Measurements from ENCODE around the gene TOR1AIP1. TPM values are rescaled to one million over a fixed set of nuclear protein-coding genes. Genes with fewer than 3 reads are reported as not detected.
A peak's percentile ranks its signal among the peaks of the same experiment; 100 is the strongest.

Gene TOR1AIP1
- polyA plus RNA-seq, 1 experiment = 16.4 TPM

GRCh38 chr1:179950651-179951050 lies 68.6 kb downstream of the TOR1AIP1 start:
- Histone ChIP-seq H3K36me3 (ENCODE audit: control insufficient read depth, insufficient read depth, low read length) (no peaks in the 10 kb centered on the region), H3K27me3 (ENCODE audit: control insufficient read depth, insufficient read depth, low read length) (no peaks in the 10 kb centered on the region), H3K4me3 (ENCODE audit: low read depth, low read length) (no peak overlapping the region)
- no peak for DNase-seq (ENCODE audit: low read depth)
- ChIA-PET POLR2A (no interaction called here), CTCF (interaction anchor here (1.4 kb wide), 1 partner anchor 97 kb away, joined by 3 read pairs; no protein-coding TSS in a partner anchor)
- no peak for TF ChIP-seq CTCF (IDR thresholded peaks at IDR 0.05; ENCODE audit: insufficient read depth, low read depth, low read length)

GRCh38 chr1:179951383-179952144 lies 69.5 kb downstream of the TOR1AIP1 start:
- DNase-seq (ENCODE audit: low read depth) = no peak
- ChIA-PET CTCF (interaction anchor here (0.9 to 1.4 kb wide), 2 partner anchors 19 to 96 kb away, joined by 3 read pairs; no protein-coding TSS in a partner anchor), POLR2A (no interaction called here)
- Histone ChIP-seq H3K27me3 (ENCODE audit: control insufficient read depth, insufficient read depth, low read length) (no peaks in the 10 kb centered on the region), H3K4me3 (ENCODE audit: low read depth, low read length) (no peak overlapping the region), H3K36me3 (ENCODE audit: control insufficient read depth, insufficient read depth, low read length) (no peaks in the 10 kb centered on the region)
- TF ChIP-seq CTCF (IDR thresholded peaks at IDR 0.05; ENCODE audit: insufficient read depth, low read depth, low read length) = no peak

- Histone ChIP-seq H3K27me3 (ENCODE audit: control insufficient read depth, insufficient read depth, low read length) (no peaks in the 10 kb centered on the region), H3K36me3 (ENCODE audit: control insufficient read depth, insufficient read depth, low read length) (no peaks in the 10 kb centered on the region), H3K4me3 (ENCODE audit: low read depth, low read length) (no peak overlapping the region)
- no peak for TF ChIP-seq CTCF (IDR thresholded peaks at IDR 0.05; ENCODE audit: insufficient read depth, low read depth, low read length)
- no peak for DNase-seq (ENCODE audit: low read depth)
- ChIA-PET CTCF (interaction anchor here (0.9 to 1.9 kb wide), 3 partner anchors 19 to 96 kb away, joined by 3 to 4 read pairs (median 3); no protein-coding TSS in a partner anchor), POLR2A (no interaction called here)
Measured at GRCh38 chr1:179952186-179952585, 70.1 kb downstream of the TOR1AIP1 start.

- peak; percentile 40 for TF ChIP-seq CTCF (IDR thresholded peaks at IDR 0.05; ENCODE audit: insufficient read depth, low read depth, low read length)
- CTCF ChIA-PET = interaction anchor here (1.1 to 1.9 kb wide), 4 partner anchors 14 to 255 kb away, joined by 3 to 4 read pairs (median 4); no protein-coding TSS in a partner anchor
- no peak for DNase-seq (ENCODE audit: low read depth)
- POLR2A ChIA-PET = no interaction called here
- Histone ChIP-seq H3K4me3 (ENCODE audit: low read depth, low read length) (peak overlapping the region; percentile 94), H3K27me3 (ENCODE audit: control insufficient read depth, insufficient read depth, low read length) (no peaks in the 10 kb centered on the region), H3K36me3 (ENCODE audit: control insufficient read depth, insufficient read depth, low read length) (no peaks in the 10 kb centered on the region)
Measured at GRCh38 chr1:179953974-179954492, 71.9 kb downstream of the TOR1AIP1 start.

DNA sequence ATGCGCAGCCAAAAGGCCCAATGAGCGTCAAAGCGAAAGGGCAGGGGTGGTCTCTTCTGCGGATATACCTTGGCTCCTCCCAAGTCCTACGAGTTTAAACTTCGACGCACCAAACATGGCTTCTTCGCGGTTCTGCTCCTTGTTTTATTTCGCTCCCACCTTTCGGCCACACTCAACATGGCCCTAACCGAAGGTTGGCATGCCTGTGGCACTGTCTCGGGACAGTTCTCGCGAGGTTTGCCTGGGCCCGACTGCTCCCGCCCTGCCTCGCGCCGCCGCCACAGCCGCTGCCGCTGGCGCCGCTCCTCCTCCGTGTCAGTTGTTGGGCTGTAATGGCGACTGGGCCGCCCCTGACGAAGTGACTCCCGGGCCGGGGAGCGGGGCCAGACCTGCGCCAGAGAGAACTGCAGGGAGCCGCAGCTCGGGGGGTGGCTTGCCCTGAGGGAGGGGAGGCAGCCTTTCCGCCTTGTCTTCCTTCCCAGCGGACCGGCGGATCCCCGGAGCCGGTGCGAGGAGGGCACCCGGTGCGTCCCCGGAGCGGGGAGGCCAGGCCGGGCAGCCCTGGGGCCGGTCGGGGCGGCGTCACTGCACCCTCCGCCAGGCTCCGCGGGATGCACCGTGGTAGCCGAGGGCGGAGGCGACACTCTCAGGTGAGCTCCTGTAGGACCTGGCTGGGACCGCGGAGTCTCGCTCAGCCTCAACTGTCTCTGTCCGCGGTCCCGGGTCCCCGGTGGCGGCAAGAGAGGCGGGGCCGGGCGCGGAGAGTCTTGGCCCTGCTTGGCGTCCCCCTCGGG lies 72.6 kb downstream of the TOR1AIP1 start, which contains the start of gene CEP350:
Gene CEP350, plus strand, starts transcription at position 318 of the 794 bp plus-strand sequence. CDS start 31,372 bp downstream, outside the sequence.
- H3K27me3 ChIP-seq (ENCODE audit: control insufficient read depth, insufficient read depth, low read length) = no peaks in the 10 kb centered on the region
- ChIA-PET CTCF (interaction anchor here (1.2 to 1.5 kb wide), 2 partner anchors 11 to 43 kb away, joined by 3 to 5 read pairs; no protein-coding TSS in a partner anchor), POLR2A (no interaction called here)
- DNase-seq (ENCODE audit: low read depth) = peak; percentile 96
- no peak for TF ChIP-seq CTCF (IDR thresholded peaks at IDR 0.05; ENCODE audit: insufficient read depth, low read depth, low read length)
- no peaks in the 10 kb centered on the region for H3K36me3 ChIP-seq (ENCODE audit: control insufficient read depth, insufficient read depth, low read length)
- H3K4me3 ChIP-seq (ENCODE audit: low read depth, low read length) = peak within 1 kb of the TSS; percentile 94
